Activated CD8-positive, alpha-beta memory T cell treated with anti-CD3 and anti-CD28 coated beads, Interleukin-2, amount 50 U/mL, for 48 hours (primary cell): ENCODE data around the gene NOS1AP.
"Not testable (repeated sequence)": the region's sequence is repeated elsewhere in the genome, so short reads cannot be mapped to it uniquely, and the experiment has no call there.

ENCODE experiments used
- DNase-seq: peaks from one replicate; pipeline ENCODE4 v3.0.0-alpha.2; 2020

Gene NOS1AP

GRCh38 chr1:162060314-162060713 lies 9.2 kb upstream of the NOS1AP start:
- no peak for DNase-seq

- DNase-seq: no peak
Observed at GRCh38 chr1:162062542-162063015, 6.9 kb upstream of the NOS1AP start.

- no peak for DNase-seq
Observed at GRCh38 chr1:162065016-162065415, 4.5 kb upstream of the NOS1AP start.

GRCh38 chr1:162066836-162067235 lies 2.7 kb upstream of the NOS1AP start:
- not testable (repeated sequence) for DNase-seq

GRCh38 chr1:162067466-162067865 lies 2.0 kb upstream of the NOS1AP start:
- DNase-seq: no peak

- DNase-seq: no peak
Observed at GRCh38 chr1:162068301-162068700, 1.2 kb upstream of the NOS1AP start.

- DNase-seq: peak; percentile 58
Observed at GRCh38 chr1:162070094-162070748, 730 bp downstream of the NOS1AP start.

- DNase-seq: no peak
Observed at GRCh38 chr1:162070825-162071224, 1.3 kb downstream of the NOS1AP start.

GRCh38 chr1:162072740-162073139 lies 3.2 kb downstream of the NOS1AP start:
- no peak for DNase-seq

- DNase-seq: no peak
Observed at GRCh38 chr1:162074276-162075005, 5.0 kb downstream of the NOS1AP start.

- DNase-seq: no peak
Observed at GRCh38 chr1:162075862-162076261, 6.4 kb downstream of the NOS1AP start.

- DNase-seq: no peak
Observed at GRCh38 chr1:162077648-162078299, 8.3 kb downstream of the NOS1AP start.

GRCh38 chr1:162079030-162079429 lies 9.5 kb downstream of the NOS1AP start:
- DNase-seq: no peak

GRCh38 chr1:162080472-162081015 lies 11.1 kb downstream of the NOS1AP start:
- no peak for DNase-seq

- DNase-seq: no peak
Observed at GRCh38 chr1:162081316-162081715, 11.8 kb downstream of the NOS1AP start.

GRCh38 chr1:162082080-162082479 lies 12.6 kb downstream of the NOS1AP start:
- not testable (repeated sequence) for DNase-seq

- DNase-seq: no peak
Observed at GRCh38 chr1:162083273-162083672, 13.8 kb downstream of the NOS1AP start.

- DNase-seq: no peak
Observed at GRCh38 chr1:162085991-162086390, 16.5 kb downstream of the NOS1AP start.

- DNase-seq: no peak
Observed at GRCh38 chr1:162087111-162087510, 17.6 kb downstream of the NOS1AP start.

GRCh38 chr1:162087574-162087973 lies 18.1 kb downstream of the NOS1AP start:
- DNase-seq: no peak

- no peak for DNase-seq
Observed at GRCh38 chr1:162088281-162088969, 18.9 kb downstream of the NOS1AP start.

GRCh38 chr1:162089748-162090147 lies 20.3 kb downstream of the NOS1AP start:
- no peak for DNase-seq

GRCh38 chr1:162090378-162090777 lies 20.9 kb downstream of the NOS1AP start:
- no peak for DNase-seq
